Ascending aorta (tissue), 2 donors: ENCODE data around the gene QKI. TPM values are rescaled to one million over a fixed set of nuclear protein-coding genes. Genes with fewer than 3 reads are reported as not detected.

Experiments
- DNase-seq, 2 donors: peaks; one replicate each; pipeline ENCODE4 v3.0.0-alpha.2; 2019; ENCODE audit warnings: low spot score in 2 of 2
- H3K27ac ChIP-seq, 2 donors: fragments of 200-600 bp; sonication (generic); one replicate each; pipeline ENCODE4 v1.5.1; 2016 to 2017; ENCODE audit warnings: mild to moderate bottlenecking in 1 of 2
- H3K27me3 ChIP-seq: fragments of 200-600 bp; sonication (generic); one replicate; pipeline ENCODE4 v1.5.1; 2017
- H3K36me3 ChIP-seq, 2 donors: fragments of 200-600 bp; sonication (generic); one replicate each; pipeline ENCODE4 v1.5.1; 2016
- H3K4me1 ChIP-seq, 2 donors: fragments of 200-600 bp; sonication (generic); one replicate each; pipeline ENCODE4 v1.5.1; 2016 to 2017; ENCODE audit warnings: mild to moderate bottlenecking in 1 of 2
- H3K4me3 ChIP-seq, 2 donors: fragments of 200-600 bp; sonication (generic); one replicate each; pipeline ENCODE4 v1.5.1; 2016 to 2017; ENCODE audit warnings: mild to moderate bottlenecking in 1 of 2
- H3K9me3 ChIP-seq, 2 donors: fragments of 200-600 bp; sonication (generic); one replicate each; pipeline ENCODE4 v1.5.1; 2016
- intact Hi-C: fragments of 100-400 bp; cut with DNase I; formaldehyde crosslinking; loops from one replicate; pipeline ENCODE4 v1.15.1; 2023
- total RNA-seq: library from RNA; depleted of rRNA; stranded (reverse); fragments of >200 nt; gene quantifications from one replicate; pipeline ENCODE4 v1.1.0, GENCODE V29; 2016
- TF ChIP-seq, protein P1 (sequence below), 3 experiments: fragments of 200-600 bp in 2 of 3; fragments of 450-650 bp in 1 of 3; sonication (generic) in 2 of 3; IDR thresholded peaks; one replicate each; pipeline ENCODE4 v1.5.1; 2016 to 2019; ENCODE audit warnings: antibody characterized with exemption in 3 of 3, mild to moderate bottlenecking in 1 of 3, moderate library complexity in 1 of 3

QKI gene
- total RNA-seq, 1 donor from 2014 or later, result 91.0 TPM

DNA sequence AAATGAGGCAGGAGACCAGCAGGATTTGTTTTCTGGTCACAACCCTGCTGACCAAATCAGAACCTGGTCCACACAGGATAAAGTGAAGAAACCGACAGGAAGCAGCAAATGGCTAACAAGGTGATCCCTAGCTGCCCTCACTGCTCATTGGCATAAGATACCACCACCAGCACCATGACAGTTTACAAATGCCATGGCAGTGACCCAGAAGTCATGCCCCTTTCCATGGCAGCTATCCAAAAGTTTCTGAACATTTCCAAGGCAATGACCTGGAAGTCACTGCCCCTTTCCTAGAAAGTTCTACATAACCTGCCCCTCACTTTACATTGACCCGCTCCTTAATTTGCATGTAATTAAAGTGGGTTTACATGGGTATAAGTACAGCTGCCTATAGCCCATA is 185.2 kb downstream of the QKI start:
- Histone ChIP-seq H3K9me3 (no peaks in the 10 kb centered on the region), H3K4me3 (no peak overlapping the region), H3K27ac (no peak overlapping the region), H3K27me3 (no peaks in the 10 kb centered on the region), H3K36me3 (no peaks in the 10 kb centered on the region), H3K4me1 (no peaks in the 10 kb centered on the region)
- TF ChIP-seq, protein P1, sequence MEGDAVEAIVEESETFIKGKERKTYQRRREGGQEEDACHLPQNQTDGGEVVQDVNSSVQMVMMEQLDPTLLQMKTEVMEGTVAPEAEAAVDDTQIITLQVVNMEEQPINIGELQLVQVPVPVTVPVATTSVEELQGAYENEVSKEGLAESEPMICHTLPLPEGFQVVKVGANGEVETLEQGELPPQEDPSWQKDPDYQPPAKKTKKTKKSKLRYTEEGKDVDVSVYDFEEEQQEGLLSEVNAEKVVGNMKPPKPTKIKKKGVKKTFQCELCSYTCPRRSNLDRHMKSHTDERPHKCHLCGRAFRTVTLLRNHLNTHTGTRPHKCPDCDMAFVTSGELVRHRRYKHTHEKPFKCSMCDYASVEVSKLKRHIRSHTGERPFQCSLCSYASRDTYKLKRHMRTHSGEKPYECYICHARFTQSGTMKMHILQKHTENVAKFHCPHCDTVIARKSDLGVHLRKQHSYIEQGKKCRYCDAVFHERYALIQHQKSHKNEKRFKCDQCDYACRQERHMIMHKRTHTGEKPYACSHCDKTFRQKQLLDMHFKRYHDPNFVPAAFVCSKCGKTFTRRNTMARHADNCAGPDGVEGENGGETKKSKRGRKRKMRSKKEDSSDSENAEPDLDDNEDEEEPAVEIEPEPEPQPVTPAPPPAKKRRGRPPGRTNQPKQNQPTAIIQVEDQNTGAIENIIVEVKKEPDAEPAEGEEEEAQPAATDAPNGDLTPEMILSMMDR (IDR thresholded peaks at IDR 0.05), result no peak
- no peak for DNase-seq
- intact Hi-C loops, result no loop called here

DNA sequence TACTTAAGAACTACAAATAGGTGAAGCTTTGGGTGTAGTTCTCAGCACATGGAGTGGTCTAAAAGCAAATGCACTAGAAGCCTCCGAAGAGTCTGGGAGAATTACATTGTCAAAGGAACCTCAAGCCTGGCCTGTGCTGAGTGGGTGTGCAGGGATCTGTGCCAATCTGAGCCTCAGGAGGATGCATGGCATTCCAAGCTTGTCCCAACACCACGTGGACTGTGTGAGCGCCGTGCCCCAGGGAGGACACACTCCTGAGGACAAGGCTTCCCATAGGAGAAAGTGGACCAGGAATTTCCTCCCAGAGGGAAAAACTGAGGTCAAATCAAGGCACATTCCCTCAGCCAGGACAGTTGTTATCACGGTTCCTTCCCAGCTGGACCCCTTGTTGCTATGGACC is 185.8 kb downstream of the QKI start:
- Histone ChIP-seq H3K27me3 (no peaks in the 10 kb centered on the region), H3K4me3 (no peak overlapping the region), H3K4me1 (no peaks in the 10 kb centered on the region), H3K9me3 (no peaks in the 10 kb centered on the region), H3K36me3 (no peaks in the 10 kb centered on the region), H3K27ac (no peak overlapping the region)
- DNase-seq, result no peak
- TF ChIP-seq, protein P1 (IDR thresholded peaks at IDR 0.05), result no peak
- intact Hi-C loops, result no loop called here

DNA sequence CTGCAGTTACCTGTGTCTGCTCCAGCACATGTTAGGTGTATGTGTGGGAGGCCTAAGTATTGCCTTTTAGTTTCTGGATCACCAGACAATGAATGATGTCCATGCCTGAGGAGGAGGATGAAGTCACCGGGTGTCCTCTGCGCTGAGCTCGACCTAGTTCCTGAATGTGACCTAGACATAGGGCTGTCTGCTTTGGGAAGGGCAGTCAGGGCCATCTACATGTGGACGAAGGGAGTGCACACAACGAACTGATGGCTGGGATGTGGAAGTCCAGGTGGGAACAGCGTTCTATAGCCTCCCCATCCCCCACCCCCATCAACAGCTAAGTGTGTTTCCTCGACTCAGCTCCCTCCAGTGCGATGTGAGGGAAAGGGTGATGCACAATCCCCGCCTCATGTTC is 186.3 kb downstream of the QKI start:
- H3K4me3 ChIP-seq, result no peak overlapping the region
- H3K36me3 ChIP-seq, result no peaks in the 10 kb centered on the region
- TF ChIP-seq, protein P1 (IDR thresholded peaks at IDR 0.05), result no peak
- H3K9me3 ChIP-seq, result no peaks in the 10 kb centered on the region
- intact Hi-C loops, result no loop called here
- DNase-seq, result no peak
- H3K4me1 ChIP-seq, result no peaks in the 10 kb centered on the region
- no peaks in the 10 kb centered on the region for H3K27me3 ChIP-seq
- H3K27ac ChIP-seq, result no peak overlapping the region

DNA sequence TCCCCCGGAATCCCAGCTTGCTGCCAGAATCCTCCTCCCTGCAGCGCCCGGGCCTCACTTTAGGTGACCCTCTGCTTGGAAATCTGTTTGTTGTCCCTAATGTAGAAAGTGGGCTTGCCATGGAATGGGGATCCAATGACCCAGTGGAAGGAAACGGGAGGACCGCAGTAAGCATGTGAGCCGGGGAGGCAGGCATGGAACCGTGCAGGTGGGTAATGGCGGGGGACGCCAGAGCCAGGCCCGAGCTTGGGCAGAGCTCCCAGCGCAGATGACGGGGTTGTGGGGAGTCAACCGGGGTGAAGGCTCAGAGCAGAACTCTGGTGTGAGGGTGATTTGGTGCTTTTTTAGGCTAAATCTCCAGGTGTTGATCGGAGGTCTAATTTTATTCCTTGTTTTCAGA is 188.3 kb downstream of the QKI start:
- Histone ChIP-seq H3K9me3 (no peaks in the 10 kb centered on the region), H3K4me3 (no peak overlapping the region), H3K27me3 (no peaks in the 10 kb centered on the region), H3K36me3 (no peaks in the 10 kb centered on the region), H3K27ac (no peak overlapping the region), H3K4me1 (no peaks in the 10 kb centered on the region)
- no peak for DNase-seq
- intact Hi-C loops, result no loop called here
- TF ChIP-seq, protein P1 (IDR thresholded peaks at IDR 0.05), result no peak

DNA sequence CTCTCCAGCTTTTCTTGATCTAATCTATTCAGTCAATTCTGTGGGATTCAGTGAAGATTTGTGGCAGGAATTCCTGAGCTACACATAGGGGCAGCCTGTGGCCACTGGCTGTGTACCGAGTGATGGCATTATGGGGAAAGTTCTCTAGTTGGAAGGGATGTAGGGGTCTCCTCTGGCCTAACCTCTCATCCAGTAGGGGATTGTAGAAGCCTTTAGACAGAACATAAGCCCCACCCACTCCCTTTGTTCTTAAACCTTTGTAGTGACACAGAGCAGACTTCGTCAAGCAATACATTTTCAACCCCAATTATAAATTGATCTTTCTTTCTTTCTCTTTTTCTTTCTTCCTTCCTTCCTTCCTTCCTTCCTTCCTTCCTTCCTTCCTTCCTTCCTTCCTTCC is 188.9 kb downstream of the QKI start:
- DNase-seq, result no peak
- H3K4me1 ChIP-seq, result no peaks in the 10 kb centered on the region
- H3K4me3 ChIP-seq, result no peak overlapping the region
- no peaks in the 10 kb centered on the region for H3K9me3 ChIP-seq
- TF ChIP-seq, protein P1 (IDR thresholded peaks at IDR 0.05), result no peak
- H3K27me3 ChIP-seq, result no peaks in the 10 kb centered on the region
- intact Hi-C loops, result no loop called here
- H3K27ac ChIP-seq, result no peak overlapping the region
- no peaks in the 10 kb centered on the region for H3K36me3 ChIP-seq

DNA sequence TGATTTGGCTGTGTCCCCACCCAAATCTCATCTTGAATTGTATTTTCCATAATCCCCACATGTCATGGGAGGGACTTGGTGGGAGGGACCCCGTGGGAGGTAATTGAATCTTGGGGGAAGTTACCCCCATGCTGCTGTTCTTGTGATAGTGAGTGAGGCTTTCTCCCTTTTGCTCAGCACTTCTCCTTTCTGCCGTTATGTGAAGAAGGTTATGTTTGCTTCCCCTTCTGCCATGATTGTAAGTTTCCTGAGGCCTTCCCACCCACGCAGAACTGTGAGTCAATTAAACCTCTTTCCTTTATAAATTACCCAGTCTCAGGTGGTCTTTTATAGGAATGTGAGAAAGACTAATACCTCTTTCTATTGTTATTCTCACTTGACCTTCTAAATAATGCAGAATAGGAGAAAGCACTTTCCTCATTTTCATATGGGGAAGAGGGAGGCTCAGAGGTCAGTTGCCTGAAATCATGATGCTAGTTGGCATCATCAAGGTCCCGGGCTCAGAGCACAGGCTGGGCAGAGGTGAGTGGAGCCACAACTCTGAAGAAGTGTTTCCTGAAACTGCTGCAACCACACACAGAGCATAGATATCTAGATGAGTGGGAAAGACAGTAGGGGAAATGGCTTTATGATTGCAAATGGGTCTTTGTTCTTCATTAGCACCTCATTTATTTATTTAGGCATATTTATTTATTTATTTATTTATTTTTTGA is 191.0 kb downstream of the QKI start:
- Histone ChIP-seq H3K27ac (no peak overlapping the region), H3K4me3 (no peak overlapping the region), H3K27me3 (no peaks in the 10 kb centered on the region), H3K36me3 (no peaks in the 10 kb centered on the region), H3K4me1 (no peaks in the 10 kb centered on the region), H3K9me3 (no peaks in the 10 kb centered on the region)
- no peak for DNase-seq
- intact Hi-C loops, result no loop called here
- TF ChIP-seq, protein P1 (IDR thresholded peaks at IDR 0.05), result no peak
